ENCODE measurements around the gene L3MBTL4.

The L3MBTL4 gene

DNA sequence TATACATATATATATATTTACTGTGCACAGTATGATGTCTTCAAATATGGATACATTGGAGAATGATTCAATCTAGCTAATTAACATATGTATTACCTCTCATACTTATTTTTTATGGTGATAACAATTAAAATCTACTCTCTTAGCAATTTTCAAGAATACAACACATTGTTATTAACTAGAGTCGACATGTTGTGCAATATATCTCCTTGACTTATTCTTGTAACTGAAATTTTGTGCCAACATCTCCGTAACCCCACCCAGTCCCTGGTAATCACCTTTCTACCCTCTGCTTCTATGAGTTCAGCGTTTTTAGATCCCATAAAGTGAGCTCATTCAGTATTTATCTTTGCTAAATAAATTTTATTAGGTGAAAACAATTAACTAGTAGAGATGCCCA, 303.0 kb downstream of the L3MBTL4 start:
- POLR2A ChIA-PET, result no interaction called here
- TF ChIP-seq, protein P1, sequence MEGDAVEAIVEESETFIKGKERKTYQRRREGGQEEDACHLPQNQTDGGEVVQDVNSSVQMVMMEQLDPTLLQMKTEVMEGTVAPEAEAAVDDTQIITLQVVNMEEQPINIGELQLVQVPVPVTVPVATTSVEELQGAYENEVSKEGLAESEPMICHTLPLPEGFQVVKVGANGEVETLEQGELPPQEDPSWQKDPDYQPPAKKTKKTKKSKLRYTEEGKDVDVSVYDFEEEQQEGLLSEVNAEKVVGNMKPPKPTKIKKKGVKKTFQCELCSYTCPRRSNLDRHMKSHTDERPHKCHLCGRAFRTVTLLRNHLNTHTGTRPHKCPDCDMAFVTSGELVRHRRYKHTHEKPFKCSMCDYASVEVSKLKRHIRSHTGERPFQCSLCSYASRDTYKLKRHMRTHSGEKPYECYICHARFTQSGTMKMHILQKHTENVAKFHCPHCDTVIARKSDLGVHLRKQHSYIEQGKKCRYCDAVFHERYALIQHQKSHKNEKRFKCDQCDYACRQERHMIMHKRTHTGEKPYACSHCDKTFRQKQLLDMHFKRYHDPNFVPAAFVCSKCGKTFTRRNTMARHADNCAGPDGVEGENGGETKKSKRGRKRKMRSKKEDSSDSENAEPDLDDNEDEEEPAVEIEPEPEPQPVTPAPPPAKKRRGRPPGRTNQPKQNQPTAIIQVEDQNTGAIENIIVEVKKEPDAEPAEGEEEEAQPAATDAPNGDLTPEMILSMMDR (IDR thresholded peaks at IDR 0.05; ENCODE audit: insufficient read depth, low read length, missing control alignments), result no peak
- CTCF ChIA-PET, result no interaction called here
- no peak for DNase-seq (ENCODE audit: low read depth, low spot score)
- H3K4me3 ChIP-seq (ENCODE audit: low read depth, low read length), result no peak overlapping the region

DNA sequence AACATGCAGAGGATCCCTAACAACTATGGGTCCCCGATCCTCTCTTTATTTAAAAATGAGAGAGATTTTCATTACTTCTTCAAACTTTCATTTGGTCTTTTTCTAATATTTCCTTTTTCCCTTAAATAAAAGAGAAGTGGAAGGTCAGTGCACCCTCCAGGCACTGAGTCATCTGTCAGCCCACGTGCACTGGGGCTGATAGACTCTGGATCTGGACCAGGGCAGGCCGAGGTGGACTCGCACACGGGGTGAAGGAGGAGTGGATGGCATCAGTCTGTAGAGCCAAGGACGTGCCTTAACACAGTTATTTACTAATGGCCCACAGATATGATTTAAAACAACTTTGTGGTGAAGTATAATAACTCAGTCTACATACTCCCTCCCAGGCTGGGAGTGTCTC, 305.0 kb downstream of the L3MBTL4 start:
- TF ChIP-seq, protein P1 (IDR thresholded peaks at IDR 0.05; ENCODE audit: insufficient read depth, low read length, missing control alignments), result no peak
- no peak overlapping the region for H3K4me3 ChIP-seq (ENCODE audit: low read depth, low read length)
- ChIA-PET POLR2A (no interaction called here), CTCF (no interaction called here)
- no peak for DNase-seq (ENCODE audit: low read depth, low spot score)

DNA sequence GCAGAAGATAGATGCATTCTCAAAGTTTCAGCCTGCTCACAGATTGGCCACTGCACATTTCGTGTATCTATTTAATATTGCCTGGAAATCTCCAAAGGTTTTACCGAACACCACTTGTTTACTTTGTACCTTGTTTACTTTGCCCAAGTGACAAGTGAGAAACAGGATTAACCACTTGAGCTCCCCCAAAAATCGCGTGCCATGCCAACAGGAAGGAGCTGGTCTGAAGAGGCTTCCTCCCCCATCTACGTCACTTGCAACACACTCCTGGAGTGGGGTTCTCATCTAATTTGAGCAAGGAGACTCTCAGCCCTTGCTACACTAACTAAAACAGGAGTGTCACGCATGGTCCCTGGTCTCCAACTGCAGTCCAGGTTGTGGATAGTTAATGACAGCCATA, 306.9 kb downstream of the L3MBTL4 start:
- DNase-seq (ENCODE audit: low read depth, low spot score), result no peak
- TF ChIP-seq, protein P1 (IDR thresholded peaks at IDR 0.05; ENCODE audit: insufficient read depth, low read length, missing control alignments), result no peak
- ChIA-PET POLR2A (interaction anchor here (0.6 kb wide), 1 partner anchor 532 kb away, joined by 3 read pairs; no protein-coding TSS in a partner anchor), CTCF (no interaction called here)
- H3K4me3 ChIP-seq (ENCODE audit: low read depth, low read length), result no peak overlapping the region

DNA sequence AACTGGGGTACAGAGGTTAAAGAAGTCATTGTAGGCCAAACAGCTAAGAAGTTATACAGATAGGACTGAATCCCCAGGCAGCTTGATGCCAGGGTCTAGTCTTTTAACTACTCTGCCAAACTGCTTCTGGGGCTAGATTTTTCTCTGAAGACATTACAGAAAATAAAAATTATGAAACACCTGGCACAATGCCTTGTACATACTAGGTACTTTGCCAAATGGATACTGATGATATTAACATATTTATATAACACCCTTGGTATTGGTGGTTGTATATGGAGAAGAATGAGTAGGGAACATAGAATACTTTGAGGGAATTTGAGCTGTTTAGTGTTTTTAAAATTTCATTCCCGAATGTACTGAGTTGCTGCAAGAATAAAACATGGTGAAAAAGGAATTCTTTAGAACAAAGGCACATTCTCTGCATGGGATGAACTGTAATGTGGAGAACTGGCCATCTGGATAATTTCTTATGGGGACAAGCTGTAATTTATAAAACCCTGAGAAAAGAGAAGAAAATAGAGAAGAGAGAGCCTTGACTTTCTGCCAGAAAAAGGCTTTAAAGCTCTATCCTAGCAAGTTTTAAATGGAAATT, 308.5 kb downstream of the L3MBTL4 start:
- no peak for DNase-seq (ENCODE audit: low read depth, low spot score)
- TF ChIP-seq, protein P1 (IDR thresholded peaks at IDR 0.05; ENCODE audit: insufficient read depth, low read length, missing control alignments), result no peak
- ChIA-PET CTCF (interaction anchor here (0.9 kb wide), 1 partner anchor 113 kb away, joined by 3 read pairs; no protein-coding TSS in a partner anchor), POLR2A (no interaction called here)
- H3K4me3 ChIP-seq (ENCODE audit: low read depth, low read length), result no peak overlapping the region

DNA sequence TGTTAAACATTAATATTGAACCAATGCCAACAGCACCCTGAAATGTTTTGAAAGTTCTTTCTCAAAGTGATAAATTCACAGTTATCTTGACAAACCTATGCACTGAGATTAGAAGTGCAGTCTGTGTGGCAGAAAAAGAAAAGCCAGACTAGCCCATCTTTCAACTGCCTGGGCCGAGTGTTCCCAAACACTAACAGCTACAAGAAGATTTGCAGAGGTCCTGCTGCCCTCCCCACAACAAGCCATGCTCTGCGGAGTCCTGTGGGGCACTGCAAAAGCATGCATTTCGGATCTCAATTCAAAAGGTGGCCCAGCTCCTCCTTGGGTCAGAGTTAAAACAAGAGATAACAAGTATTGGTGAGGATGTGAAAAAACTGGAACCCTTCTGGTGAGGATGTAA, 311.0 kb downstream of the L3MBTL4 start:
- TF ChIP-seq, protein P1 (IDR thresholded peaks at IDR 0.05; ENCODE audit: insufficient read depth, low read length, missing control alignments), result no peak
- no peak overlapping the region for H3K4me3 ChIP-seq (ENCODE audit: low read depth, low read length)
- ChIA-PET CTCF (no interaction called here), POLR2A (no interaction called here)
- DNase-seq (ENCODE audit: low read depth, low spot score), result no peak

DNA sequence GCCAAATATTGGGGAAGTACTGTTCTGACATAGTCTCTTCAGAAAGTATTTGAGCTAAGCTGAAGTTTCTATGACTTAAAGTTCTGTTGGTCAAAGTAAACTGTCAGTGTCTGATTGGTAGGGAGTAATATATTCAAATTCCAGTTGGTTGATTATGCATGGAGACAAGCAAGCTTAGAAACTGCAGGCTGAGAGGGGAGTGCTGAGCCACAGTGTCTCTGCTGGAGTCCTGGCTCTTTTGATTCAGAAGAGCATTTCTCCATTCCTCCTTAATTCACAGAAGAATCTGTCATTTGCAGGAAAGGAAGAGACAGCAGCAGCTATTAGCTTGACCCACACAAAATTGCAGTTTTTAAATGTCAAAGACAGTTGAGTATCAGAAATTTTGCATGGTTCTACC, 318.0 kb downstream of the L3MBTL4 start:
- POLR2A ChIA-PET, result no interaction called here
- no peak for DNase-seq (ENCODE audit: low read depth, low spot score)
- TF ChIP-seq, protein P1 (IDR thresholded peaks at IDR 0.05; ENCODE audit: insufficient read depth, low read length, missing control alignments), result no peak
- no peak overlapping the region for H3K4me3 ChIP-seq (ENCODE audit: low read depth, low read length)
- CTCF ChIA-PET, result no interaction called here
